Measurements from ENCODE around the gene TRPV5. TPM values are rescaled to one million over a fixed set of nuclear protein-coding genes. Genes with fewer than 3 reads are reported as not detected.

The TRPV5 gene
- total and polyA plus RNA-seq, 2 of the 4 experiments (the other 2 are of a cell fraction): not detected

DNA sequence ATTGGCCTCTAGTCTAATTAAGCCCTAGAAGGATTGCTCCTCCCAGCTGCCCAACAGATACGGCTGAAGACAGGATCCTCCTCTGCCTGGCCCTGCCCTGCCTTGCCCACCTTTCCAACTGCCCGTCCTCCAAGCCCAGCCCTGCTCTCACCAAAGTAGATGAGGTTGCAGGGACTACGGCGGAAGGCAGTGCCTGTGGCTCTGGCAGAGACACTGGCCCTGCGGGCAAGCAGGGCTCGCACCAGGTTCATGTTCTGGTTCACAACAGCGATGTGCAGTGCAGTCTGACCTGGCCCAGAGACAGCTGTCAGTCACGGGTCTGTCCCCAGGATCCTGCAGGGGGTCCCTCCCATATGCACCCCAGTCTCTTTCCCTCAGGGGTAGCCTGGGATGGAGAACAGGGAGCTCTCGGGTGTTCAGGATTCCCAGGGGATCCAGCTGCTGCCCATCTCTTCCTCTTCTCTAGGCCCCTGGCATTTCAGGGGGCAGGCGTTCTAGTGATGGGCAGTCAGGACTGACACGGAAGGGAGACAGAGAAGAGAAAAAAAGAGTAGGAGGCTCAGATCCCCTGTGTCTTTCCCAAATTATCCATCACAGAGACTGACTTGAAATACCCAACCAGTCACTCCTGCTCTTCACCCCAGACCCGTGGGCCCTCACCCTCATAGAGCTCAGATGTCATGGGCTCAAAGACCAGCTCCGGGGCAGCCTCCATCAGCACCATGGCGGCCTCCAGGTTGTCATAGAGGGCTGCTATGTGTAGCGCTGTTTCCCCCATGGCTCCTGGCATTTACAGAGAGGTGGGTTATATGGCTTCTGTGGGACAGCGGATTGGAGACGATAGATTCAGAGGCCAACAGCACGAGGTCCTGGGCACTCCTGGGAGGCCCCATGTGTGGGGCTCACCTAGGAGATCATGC is 56.3 kb downstream of the TRPV5 start (continued):
- no peak for TF ChIP-seq RFX5 (IDR thresholded peaks at IDR 0.05; ENCODE audit: low read depth, low read length)

DNA sequence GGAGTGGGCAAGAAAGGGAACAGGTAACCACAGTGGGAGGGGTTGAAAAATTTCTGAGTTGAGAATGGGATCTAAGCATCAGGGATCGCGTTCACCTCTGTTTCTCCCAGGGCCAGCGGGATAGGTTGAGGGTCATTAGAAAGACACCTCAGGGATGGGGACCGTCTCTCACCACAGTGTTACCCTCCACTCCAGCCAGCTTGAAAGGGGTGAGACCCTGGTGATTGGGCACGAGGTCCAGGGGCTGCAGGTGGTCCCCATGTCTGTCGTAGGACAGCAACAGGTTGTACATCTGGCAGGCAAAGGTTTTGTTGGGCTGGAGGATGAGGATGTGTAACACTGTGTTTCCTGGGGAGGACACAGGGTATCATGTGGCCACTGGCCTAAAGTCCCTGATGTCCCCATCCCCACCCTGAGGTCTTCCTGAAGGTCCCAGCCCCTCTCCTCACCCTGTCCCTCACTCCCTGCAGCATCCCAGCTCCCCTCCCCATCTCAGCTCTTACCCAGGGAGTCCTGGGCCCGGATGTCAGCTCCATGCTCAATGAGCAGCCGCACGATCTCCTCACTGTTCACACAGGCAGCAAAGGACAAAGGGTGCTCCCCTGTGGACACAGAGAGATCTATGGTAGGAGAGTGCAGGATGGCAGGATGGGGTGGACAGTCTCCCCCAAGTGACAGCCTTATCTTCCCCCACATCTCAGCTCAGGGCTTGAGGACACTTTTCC is 57.1 kb downstream of the TRPV5 start:
- H2BK15ac ChIP-seq (ENCODE audit: low read depth, low read length): no peak overlapping the region
- H2BK120ac ChIP-seq (ENCODE audit: low read depth, low read length): no peak overlapping the region
- no peak overlapping the region for H3K18ac ChIP-seq (ENCODE audit: low read depth, low read length)
- H4K20me1 ChIP-seq (ENCODE audit: insufficient read depth, low read length): no peaks in the 10 kb centered on the region
- no CpG with 5 or more reads among the region's 9 CpGs for WGBS, 2 experiments (ENCODE audit: extremely low coverage in 2 of 2, insufficient read length in 1 of 2)
- no peak overlapping the region for H2AFZ ChIP-seq (replicated peaks; ENCODE audit: low read length, poor library complexity)
- no peak overlapping the region for H3K4me2 ChIP-seq (ENCODE audit: low read depth, low read length)
- CTCF ChIA-PET: interaction anchor here (0.7 kb wide), 1 partner anchor 212 kb away, joined by 3 read pairs; no protein-coding TSS in a partner anchor
- no peak overlapping the region for H3K23ac ChIP-seq (ENCODE audit: low read depth, low read length)
- no peak overlapping the region for H3K27ac ChIP-seq (ENCODE audit: insufficient read depth, low read length)
- no TSS peak for BruUV-seq (replicated peaks)
- H3K9me3 ChIP-seq (ENCODE audit: control insufficient read depth, insufficient read depth, low read length): no peaks in the 10 kb centered on the region; the same call in 1 of the 2 replicates
- H3K56ac ChIP-seq (ENCODE audit: extremely low read depth, insufficient read depth, low read length): no peak overlapping the region
- H3K79me1 ChIP-seq (ENCODE audit: low read depth in 1 of 2, low read length in 2 of 2): no peaks in the 10 kb centered on the region
- ATAC-seq (ENCODE audit: low read depth) (no peak), DNase-seq (no peak)
- no peaks in the 10 kb centered on the region for H3K4me1 ChIP-seq (ENCODE audit: control insufficient read depth, insufficient read depth, low read length)
- H4K91ac ChIP-seq (ENCODE audit: insufficient read depth, low read depth, low read length): no peak overlapping the region
- no peak overlapping the region for H3K14ac ChIP-seq (replicated peaks; ENCODE audit: low read depth, low read length)
- H3K4me3 ChIP-seq (ENCODE audit: insufficient read depth, low read depth, low read length): no peak overlapping the region
- H2AK9ac ChIP-seq (replicated peaks; ENCODE audit: low read depth, low read length, poor library complexity): no peak overlapping the region
- dilution Hi-C loops (cut with HindIII; ENCODE audit: low sequenced_read_pairs, unreplicated experiment) (no loop called here), in situ Hi-C loops (cut with MboI; ENCODE audit: low sequenced_read_pairs) (no loop called here), intact Hi-C loops (cut with micrococcal nuclease) (no loop called here)
- H3K27me3 ChIP-seq (ENCODE audit: control insufficient read depth, insufficient read depth, low read length): no peaks in the 10 kb centered on the region
- no peak overlapping the region for H3K9ac ChIP-seq (ENCODE audit: low read depth, low read length)
- H2AK5ac ChIP-seq (ENCODE audit: low read depth, low read length): no peak overlapping the region
- H4K5ac ChIP-seq (ENCODE audit: low read depth, low read length): no peak overlapping the region
- H3K9me1 ChIP-seq (ENCODE audit: insufficient read depth, low read length): no peaks in the 10 kb centered on the region
- H2BK20ac ChIP-seq (ENCODE audit: low read depth, low read length): no peak overlapping the region
- POLR2A ChIA-PET (ENCODE audit: unreplicated experiment): no interaction called here
- H4K8ac ChIP-seq (ENCODE audit: low read depth in 2 of 2, low read length in 2 of 2): no peak overlapping the region
- no peak overlapping the region for H2BK5ac ChIP-seq (ENCODE audit: low read depth, low read length, poor library complexity, severe bottlenecking)
- H3K36me3 ChIP-seq (ENCODE audit: control insufficient read depth, insufficient read depth, low read length): no peaks in the 10 kb centered on the region
- no peak overlapping the region for H3K4ac ChIP-seq (ENCODE audit: low read depth, low read length)
- TF ChIP-seq RFX5 (IDR thresholded peaks at IDR 0.05; ENCODE audit: low read depth, low read length) (no peak), POLR2A (IDR thresholded peaks at IDR 0.05; ENCODE audit: low read depth, low read length) (no peak), SMC3 (IDR thresholded peaks at IDR 0.05; ENCODE audit: low read depth, low read length) (no peak), BHLHE40 (IDR thresholded peaks at IDR 0.05; ENCODE audit: low read depth, low read length) (no peak), FOS (IDR thresholded peaks at IDR 0.05; ENCODE audit: low read depth, low read length) (no peak), CEBPB (IDR thresholded peaks at IDR 0.05; ENCODE audit: low read depth, low read length) (no peak), CHD1 (IDR thresholded peaks at IDR 0.05; ENCODE audit: low read depth, low read length) (no peak), RCOR1 (IDR thresholded peaks at IDR 0.05; ENCODE audit: insufficient replicate concordance, low read length) (no peak), MAFK (IDR thresholded peaks at IDR 0.05; ENCODE audit: low read depth, low read length) (no peak), MXI1 (IDR thresholded peaks at IDR 0.05; ENCODE audit: borderline replicate concordance, low read depth, low read length) (no peak), RAD21 (IDR thresholded peaks at IDR 0.05; ENCODE audit: low read length) (no peak)
- TF ChIP-seq, protein P1, sequence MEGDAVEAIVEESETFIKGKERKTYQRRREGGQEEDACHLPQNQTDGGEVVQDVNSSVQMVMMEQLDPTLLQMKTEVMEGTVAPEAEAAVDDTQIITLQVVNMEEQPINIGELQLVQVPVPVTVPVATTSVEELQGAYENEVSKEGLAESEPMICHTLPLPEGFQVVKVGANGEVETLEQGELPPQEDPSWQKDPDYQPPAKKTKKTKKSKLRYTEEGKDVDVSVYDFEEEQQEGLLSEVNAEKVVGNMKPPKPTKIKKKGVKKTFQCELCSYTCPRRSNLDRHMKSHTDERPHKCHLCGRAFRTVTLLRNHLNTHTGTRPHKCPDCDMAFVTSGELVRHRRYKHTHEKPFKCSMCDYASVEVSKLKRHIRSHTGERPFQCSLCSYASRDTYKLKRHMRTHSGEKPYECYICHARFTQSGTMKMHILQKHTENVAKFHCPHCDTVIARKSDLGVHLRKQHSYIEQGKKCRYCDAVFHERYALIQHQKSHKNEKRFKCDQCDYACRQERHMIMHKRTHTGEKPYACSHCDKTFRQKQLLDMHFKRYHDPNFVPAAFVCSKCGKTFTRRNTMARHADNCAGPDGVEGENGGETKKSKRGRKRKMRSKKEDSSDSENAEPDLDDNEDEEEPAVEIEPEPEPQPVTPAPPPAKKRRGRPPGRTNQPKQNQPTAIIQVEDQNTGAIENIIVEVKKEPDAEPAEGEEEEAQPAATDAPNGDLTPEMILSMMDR (conservative IDR thresholded peaks at IDR 0.05; ENCODE audit: low read depth, low read length): no peak
- TF ChIP-seq, protein P2, sequence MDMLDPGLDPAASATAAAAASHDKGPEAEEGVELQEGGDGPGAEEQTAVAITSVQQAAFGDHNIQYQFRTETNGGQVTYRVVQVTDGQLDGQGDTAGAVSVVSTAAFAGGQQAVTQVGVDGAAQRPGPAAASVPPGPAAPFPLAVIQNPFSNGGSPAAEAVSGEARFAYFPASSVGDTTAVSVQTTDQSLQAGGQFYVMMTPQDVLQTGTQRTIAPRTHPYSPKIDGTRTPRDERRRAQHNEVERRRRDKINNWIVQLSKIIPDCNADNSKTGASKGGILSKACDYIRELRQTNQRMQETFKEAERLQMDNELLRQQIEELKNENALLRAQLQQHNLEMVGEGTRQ (IDR thresholded peaks at IDR 0.05; ENCODE audit: low read depth, low read length): no peak
